Stimulated activated naive CD8-positive, alpha-beta T cell treated with anti-CD3 and anti-CD28 coated beads, Interleukin-15, Interleukin-2, amounts not matched to agents 100 U/mL and 50 U/mL, for 24 hours (primary cell): ENCODE results near the gene FBXL17.
"Not testable (repeated sequence)": the region's sequence is repeated elsewhere in the genome, so short reads cannot be mapped to it uniquely, and the experiment has no call there.

Experiments
- ATAC-seq: fragments of 150-1000 bp; cut with Tn5 transposase; one replicate; pipeline ENCODE4 v1.10.0; 2021
- DNase-seq: peaks from one replicate; pipeline ENCODE4 v3.0.0; 2021

The FBXL17 gene

DNA sequence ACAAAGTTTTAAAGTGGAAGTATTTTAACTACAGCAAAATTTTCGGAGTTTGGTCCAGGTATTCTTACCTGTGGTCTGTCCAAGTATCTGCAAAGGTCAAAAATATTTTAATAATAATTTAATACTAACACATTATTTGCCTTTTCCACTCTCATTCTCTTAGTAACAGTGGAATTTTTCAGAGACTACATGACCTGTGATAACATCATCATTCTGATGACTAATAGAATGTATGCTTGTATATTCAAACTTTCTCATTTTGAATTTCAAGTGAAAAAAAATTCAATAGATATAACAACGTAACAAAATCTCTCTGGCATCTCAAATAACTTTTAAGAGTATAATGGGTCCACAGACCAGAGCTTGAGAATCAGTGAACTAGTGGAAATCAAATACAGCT is 78.3 kb downstream of the FBXL17 start:
- DNase-seq: no peak

DNA sequence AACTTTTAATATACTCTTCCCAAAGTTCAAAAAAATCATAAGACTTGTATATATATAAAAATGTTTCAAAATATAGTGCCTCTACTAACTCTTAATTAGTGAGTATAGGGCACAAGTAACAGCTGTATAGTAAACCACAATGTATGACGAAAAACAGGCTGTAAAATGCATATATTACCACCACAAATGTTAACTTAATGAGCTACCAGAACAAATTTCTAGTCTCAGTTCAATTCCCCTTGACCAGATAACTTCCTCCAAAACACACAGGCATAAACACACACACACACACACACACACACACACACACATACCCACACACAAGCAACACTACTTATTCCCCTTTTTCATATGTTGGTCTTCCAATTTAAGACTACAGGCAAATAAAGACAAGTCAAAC is 78.8 kb downstream of the FBXL17 start:
- DNase-seq: no peak
- no peak for ATAC-seq

More for the DNA sequence above, 78.3 kb downstream of the FBXL17 start:
- ATAC-seq: no peak

DNA sequence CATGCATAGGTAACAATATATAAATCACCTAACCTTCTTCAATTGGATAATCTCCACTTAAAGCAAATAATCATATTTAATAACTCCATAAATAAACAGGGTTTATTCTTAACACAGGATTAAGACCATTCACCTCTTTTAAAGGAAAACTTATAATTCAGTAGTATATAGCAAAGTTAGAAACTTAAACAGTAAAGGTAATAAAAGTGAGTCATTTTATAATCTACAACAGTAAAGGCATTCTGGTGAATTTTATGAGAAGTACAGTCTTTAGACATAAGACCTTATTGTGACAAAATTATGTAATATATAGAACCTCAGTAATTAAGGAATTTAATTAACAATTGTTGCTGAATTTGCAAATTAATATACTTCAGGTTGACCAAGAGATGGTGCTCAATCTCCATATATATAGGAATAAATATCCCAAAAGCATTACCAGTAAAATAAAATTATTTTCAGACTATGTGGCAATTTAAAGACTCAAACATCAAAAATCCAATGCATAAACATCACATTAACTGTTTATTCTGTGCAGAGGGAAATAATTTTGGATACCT is 84.8 kb downstream of the FBXL17 start:
- ATAC-seq (no peak), DNase-seq (no peak)

DNA sequence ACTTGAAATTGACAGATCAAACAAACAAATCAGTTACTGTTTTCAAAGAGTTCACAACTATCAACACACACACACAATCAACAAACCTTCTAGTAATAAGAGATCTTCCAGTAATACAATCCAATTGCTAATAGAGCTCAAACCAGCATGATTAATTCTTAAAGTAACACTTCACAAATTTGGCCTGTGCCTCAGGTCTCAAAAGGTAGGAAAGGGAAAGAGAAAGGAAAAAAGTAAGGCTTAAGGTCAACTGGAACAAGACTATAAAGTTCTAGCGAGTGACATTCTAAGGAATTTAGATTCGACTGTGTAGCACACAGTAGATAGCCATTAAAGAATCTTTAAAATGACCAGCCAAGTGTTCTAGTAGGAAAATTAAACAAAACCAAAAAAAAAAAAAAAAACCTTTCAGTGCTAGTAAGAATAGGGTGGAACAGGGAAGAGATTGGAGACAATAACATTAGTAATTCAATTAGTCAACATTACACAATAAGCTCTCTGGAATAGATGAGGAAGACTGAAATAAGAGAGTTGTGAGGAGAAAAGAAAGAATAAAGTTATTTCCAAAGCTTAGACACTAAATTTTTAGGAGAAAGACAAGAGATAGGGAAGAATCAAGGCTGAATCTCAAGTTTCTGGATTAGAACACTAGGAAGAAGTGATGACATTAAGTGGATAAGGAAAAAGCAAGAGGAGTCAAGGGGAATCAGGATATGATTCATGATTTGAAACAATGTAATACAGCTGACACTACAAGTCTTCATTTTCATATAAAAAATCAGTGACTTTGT is 86.1 kb downstream of the FBXL17 start:
- no peak for DNase-seq
- ATAC-seq: no peak

DNA sequence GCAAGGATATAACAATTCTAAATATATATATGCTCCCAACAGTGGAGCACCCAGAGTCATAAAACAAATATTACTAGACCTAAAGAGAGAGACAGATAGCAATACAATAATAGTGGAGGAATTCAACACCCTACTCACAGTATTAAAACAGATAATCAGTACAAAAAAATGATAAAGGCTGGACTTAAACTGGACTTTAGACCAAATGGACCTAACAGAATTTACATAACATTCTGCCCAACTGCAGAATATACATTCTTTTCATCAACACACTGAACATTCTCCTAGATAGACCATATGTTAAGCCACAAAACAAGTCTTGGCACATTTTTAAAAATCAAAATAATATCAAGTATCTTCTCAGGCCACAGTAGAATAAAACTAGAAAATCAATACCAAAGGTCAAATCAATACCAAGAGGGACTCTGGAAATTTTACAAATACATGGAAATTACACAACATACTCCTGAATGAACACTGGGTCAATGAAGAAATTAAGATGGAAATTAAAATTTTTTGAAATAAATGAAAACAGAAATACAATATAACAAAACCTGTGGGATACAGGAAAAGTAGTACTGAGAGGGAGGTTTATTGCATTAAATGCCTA is 100.8 kb downstream of the FBXL17 start:
- DNase-seq (no peak), ATAC-seq (no peak)

DNA sequence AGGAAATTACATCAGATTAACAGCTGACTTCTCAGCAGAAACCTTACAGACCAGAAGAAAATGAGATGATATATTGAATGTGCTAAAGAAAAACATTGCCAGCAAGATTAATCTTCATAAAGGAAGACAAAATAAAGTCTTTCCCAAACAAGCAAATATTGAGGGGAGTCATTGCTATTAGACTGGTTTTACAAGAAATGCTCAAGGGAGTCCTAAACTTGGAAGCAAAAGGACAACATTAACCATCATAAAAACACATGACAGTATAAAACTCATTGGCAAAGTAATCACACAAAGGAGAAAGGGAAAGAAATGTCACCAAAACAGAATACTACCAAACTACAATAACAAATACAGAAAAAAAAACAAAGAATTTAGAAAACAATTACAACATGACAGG is 101.7 kb downstream of the FBXL17 start:
- DNase-seq (no peak), ATAC-seq (no peak)

DNA sequence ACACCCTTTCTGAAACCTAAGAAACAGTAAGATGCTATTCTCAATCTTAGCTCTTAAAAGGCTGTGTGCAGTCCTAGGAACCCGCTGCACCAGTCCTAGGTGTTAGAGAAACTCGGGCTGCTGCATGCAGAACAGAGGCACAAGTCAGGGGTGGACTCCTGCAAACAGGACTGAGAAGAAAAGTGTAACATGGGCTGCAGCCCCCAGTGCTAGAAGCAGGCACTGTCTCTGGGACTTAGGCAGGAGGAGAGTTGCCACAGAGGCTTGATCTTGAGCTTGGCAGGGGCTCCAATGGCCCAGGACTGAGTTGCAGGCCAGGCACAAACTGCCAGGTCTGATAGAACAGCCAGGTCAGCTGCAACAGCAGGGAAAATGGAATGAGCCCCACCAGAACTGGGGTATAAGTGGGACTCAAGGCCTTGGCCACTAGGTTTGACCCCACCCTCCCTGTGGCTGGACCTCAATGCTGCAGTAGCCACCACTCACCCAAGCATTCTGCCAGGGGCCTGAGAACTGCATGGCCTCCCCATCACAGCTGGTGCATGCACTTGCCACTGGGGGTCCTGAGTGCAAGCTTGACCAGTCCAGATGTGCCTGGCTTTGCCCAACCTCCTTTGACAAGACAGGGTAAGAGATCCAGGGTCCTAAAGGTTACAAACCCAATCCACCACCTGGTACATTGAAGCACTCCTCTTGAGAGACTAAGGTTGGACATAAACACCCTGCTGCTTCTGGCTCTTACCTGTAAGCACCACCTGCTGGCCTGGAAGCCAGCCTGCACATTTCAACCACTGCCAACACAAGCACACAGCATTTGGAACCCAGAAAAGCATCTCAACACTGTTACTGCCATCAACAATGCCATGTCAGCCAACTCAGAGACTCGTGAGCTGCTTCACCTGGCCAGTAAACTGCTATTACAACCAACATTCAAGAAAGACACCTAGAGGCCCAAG is 103.3 kb downstream of the FBXL17 start:
- DNase-seq (no peak), ATAC-seq (no peak)

DNA sequence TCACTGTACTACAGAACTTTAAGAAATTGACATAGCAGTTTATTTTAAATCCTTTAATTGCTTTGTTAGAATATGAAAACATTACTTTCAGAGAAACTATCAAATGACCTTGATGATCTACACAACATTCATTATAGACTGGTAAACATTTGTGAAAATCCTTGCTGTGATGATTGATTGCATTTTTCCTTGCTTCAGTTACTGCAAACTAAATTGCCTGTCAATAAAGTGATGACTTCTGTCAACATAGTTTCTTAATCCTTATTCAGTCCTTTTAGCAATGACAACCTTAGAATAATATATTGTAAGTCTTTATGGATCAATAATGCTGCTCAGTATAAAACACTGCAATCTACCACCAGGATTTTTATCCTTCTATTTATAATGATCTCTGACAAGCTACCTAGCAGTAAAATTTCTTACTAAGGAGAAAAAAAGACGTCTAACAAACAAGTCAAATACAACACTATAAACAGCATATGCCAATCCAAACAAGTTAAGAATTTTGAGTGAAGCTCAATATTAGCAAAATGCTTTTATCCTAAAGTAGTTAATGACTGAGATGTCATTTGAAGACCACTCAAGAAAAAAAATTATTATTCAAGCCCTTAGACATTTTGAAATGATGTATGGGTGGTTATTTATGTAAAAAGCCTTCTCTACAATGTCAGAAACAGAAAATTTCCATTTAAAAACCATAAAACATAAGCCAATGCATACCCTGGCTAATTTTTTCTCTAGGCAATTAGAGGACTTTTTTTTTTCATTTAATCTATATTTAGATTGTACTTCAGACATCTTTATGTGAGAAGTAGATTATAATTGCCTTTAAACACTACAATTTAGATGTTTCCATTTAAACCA is 105.5 kb downstream of the FBXL17 start:
- DNase-seq (no peak), ATAC-seq (no peak)

DNA sequence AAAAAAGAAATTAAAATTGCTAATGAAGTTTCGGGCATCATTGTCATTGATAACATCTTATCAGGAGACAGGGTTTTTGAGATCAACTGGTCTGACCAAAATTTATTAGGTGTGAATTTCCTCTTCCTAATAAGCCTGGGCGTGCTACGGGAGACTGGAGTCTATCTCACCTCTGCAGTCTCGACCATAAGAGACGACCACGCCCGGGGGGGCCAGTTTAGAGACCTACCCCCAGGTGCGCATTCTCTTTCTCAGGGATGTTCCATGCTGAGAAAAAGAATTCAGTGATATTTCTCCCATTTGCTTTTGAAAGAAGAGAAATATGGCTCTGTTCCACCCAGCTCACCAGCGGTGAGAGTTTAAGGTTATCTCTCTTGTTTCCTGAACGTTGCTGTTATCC is 107.8 kb downstream of the FBXL17 start:
- not testable (repeated sequence) for DNase-seq, ATAC-seq

DNA sequence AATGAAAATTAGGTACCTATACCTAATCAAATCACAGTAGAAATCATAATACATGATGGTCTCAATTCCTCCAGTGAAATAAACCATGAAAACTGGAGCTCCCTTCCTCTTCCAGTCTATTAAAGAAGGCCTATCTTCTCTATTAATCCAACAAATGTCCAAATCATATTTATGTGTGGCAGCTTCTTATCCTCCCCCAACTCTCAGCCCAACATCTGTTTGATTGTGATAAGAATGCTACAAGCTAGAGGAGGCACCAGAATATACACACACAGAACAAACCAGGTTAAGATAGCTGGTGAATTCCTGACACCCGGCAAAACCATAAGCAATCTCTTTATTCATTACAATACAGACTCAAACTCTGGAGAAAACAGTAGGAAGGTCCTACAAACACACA is 110.8 kb downstream of the FBXL17 start:
- ATAC-seq: no peak
- DNase-seq: no peak

DNA sequence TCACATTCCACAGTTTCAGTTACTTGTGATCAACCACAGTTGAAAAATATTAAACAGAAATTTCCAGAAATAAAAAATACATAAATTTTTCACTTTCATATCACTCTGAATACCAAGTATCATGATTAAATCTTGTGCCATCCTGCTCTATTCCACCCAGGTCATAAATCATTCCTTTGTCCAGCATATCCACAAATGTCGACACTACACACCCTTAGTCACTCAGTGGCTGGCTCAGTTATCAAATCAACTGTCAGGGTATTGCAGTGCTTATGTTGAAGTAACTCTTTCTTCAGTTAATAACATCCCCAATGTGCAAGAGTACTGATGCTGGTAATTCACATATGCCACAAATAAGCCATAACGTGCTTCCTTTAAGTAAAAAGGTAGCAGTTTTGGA is 115.7 kb downstream of the FBXL17 start:
- ATAC-seq (no peak), DNase-seq (no peak)

DNA sequence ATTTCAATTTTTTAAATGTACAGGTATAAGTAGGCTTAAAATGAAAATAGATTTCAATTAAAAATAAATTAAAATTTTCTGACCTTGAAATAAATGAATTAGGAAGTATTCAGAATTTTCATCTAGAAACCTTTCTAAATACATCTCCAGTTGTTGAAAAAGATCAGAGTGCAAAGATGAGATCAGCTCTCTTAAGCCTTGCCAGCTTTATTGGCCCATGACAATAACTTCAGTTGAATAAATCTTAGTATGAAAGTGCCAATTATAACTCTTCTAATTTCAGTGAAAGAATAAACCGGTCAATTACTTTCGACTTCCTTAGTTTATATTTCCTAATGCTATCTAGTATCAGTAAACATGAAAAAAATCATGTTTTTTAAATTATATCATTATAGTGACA is 117.4 kb downstream of the FBXL17 start:
- ATAC-seq (no peak), DNase-seq (no peak)

DNA sequence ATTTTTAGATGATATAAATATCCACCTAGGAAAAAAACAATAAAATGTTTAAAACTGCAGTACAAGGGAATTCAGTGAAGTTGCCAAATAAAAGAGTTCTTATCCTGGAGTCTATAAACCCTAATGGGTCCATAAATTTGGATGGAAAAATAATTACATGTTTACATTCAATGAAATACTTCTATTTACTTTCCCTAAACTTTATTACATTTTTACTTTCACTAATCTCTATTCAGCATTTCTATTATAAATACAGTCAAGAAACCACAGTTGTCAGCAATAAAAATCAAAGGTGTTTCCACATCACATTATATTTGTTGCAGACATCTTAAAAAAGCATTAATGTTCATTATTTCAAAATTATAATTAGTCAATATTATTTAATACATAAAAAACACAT is 118.6 kb downstream of the FBXL17 start:
- ATAC-seq: no peak
- DNase-seq: no peak

DNA sequence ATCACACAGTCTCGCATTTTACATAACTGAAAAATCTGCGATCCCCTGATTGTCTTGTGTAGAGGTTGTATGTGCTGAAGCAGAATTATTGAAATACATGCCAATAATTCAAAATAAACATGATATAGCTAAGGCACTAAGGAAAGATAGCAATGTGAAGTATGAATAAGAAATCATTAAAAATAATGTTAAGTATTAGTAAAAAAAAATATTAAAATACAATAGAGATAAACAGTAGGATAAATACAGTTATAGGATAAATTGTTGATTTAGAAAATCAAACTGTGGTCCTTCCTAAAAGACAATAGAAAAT is 121.1 kb downstream of the FBXL17 start:
- ATAC-seq: no peak
- no peak for DNase-seq

DNA sequence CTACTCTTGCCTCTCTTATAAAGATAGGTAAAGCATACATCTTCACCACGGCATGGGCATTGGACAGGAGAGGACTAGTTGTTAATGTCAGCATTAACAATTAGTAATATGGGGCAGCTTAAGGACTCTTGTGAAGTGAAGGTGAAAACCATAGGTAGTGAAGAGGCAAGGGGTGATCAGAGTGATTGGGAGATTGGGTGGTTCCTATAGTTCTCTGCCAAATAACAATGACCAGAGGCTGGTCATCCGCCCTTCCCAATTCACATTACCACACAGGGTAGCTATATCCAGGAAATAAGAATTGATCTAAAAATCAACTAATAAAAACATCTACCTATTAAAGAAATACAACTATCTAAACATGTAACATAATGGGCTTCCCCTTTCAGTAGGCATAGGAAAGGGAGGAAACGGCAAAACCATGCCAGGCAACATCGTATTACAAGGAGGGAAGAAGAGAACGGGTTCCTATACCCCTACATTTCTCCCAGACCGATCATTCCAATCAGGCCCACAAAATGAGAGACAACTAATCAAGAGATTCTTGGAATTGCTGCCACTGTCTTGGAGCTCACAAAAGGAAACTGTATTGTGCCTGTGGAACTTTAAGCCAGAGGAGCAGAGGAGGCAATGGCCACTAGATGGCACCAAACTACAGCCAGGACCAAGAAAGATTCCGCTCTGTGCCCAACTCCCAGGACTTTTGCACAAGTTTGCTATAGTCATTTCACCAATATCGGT is 121.6 kb downstream of the FBXL17 start:
- ATAC-seq: peak; percentile 76
- peak; percentile 70 for DNase-seq

DNA sequence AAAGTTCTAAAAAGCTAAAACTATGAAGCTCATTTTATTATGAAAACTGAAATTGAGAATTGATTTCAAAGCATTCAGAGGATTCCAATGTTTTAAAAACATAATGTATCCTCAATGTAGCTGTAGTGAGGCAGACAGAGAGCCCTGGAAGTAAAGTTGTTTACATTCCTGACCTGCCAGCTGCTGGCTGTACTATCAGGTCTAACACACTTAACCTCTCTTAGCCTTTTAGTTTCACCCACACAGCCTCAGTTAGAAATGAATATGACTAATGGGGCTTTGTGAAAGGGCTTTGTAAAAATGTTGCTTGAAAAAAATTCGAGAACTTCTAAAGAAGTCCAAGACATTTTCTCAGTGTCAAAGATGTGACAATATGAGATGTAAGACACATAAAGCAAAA is 122.6 kb downstream of the FBXL17 start:
- no peak for ATAC-seq
- DNase-seq: no peak

DNA sequence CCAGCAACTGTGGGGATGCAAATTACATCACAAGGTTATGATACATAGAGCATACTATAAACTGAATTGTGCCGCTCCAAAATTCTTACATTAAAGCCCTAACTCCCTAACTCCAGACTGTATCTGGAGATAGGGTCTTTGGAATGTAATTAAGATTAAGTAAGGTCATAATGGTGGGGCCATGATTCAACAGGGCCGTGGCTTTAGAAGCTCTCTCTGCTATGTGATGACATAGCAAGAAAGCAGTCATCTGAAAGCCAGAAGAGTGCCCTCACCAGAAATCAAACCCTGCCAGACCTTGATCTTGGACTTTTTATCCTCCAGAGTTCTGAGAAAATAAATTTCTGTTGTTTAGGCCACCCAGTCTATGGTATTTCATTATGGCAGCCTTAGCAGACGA is 123.9 kb downstream of the FBXL17 start:
- no peak for ATAC-seq
- DNase-seq: no peak

DNA sequence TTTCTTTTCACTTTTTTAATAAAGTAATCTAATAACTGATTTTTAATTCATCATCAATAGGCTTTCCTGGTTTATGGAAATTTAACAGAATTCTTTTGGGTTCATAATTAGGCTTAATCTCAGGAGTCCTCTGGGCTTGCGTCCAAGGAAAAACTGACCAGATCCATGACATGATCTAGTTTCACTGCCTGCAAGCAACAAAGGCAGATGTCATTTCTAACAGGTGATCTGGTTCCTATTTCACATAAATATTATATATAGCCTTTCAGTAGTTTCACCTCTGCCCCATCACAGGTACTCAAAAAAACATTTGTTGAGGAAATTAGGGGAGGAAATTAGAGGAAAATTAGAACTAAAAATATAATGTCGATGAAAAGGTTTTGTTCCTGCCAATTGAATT is 126.4 kb downstream of the FBXL17 start:
- no peak for ATAC-seq

DNA sequence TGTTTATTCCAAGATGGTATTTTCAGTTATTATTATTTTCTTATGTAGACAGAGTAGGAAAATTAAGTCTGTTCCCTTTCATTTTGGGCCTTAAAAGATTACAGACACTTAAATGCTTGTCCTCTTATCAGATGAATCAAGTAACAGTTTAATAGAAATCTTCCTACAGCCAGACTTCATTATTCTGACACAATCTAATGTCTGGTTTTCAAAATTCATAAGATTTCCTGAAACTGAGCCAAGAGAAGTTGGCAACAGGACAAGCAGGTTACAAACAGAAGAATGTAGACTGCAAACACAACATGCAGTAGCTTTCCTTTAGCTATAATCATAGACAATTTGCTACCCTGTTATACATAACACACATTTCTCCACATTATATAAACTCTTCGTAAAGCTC is 130.5 kb downstream of the FBXL17 start:
- ATAC-seq (no peak), DNase-seq (no peak)

More for the DNA sequence above, 126.4 kb downstream of the FBXL17 start:
- no peak for DNase-seq

DNA sequence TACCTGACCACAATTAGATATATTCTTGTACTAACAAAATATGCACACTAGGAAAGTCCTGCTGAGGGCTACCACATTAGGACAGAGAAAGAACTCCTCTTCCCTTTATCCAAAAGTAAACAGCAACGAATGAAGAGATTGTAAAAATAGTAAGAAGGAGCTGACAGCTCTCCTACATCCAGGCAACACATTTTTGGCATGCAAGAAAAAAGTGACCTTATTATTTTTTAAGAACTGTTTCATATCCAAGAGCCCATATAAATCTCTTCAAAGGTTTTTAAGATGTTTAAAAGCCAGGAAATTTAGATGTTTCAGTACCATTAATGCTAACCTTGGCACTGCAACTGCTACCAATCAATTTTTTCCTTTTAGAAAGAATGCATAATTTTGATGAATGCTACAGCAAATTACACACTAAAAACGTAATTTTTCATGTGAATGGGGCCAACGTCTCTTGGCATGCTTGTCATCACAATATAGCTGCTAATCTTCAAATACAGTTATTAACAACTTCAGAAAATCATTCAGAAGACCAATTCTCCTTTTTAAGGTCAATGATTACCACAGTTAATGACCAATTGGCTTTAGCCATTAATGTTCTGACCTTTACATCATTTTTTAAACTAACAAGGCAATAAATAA is 132.0 kb downstream of the FBXL17 start:
- DNase-seq (no peak), ATAC-seq (no peak)
